Right atrium auricular region (tissue), 2 donors: ENCODE data around the gene DNM3. TPM values are rescaled to one million over a fixed set of nuclear protein-coding genes. Genes with fewer than 3 reads are reported as not detected.
"Not testable (repeated sequence)": the region's sequence is repeated elsewhere in the genome, so short reads cannot be mapped to it uniquely, and the experiment has no call there.

Source experiments
- DNase-seq: peaks from one replicate; pipeline ENCODE4 v3.0.0-alpha.2; 2019; ENCODE audit warnings: low spot score
- H3K27ac ChIP-seq, 2 donors: fragments of 200-600 bp; sonication (generic); 1 replicate in 1 of 2; 2 replicates in 1 of 2; pipeline ENCODE4 v1.5.1; 2016 to 2019
- H3K27me3 ChIP-seq, 2 donors: fragments of 200-600 bp; sonication (generic); one replicate each; pipeline versions ENCODE4 v1.5.1 to v1.6.0; 2017 to 2019
- H3K36me3 ChIP-seq: fragments of 200-600 bp; sonication (generic); one replicate; pipeline ENCODE4 v1.5.1; 2016
- H3K4me1 ChIP-seq, 2 donors: fragments of 200-600 bp; sonication (generic); one replicate each; pipeline versions ENCODE4 v1.5.1 to v1.6.0; 2017 to 2019
- H3K4me3 ChIP-seq, 2 donors: fragments of 200-600 bp; sonication (generic); 1 replicate in 1 of 2; 2 replicates in 1 of 2; pipeline ENCODE4 v1.5.1; 2017 to 2019; ENCODE audit warnings: mild to moderate bottlenecking in 1 of 2, moderate library complexity in 1 of 2
- H3K9me3 ChIP-seq, 2 donors: fragments of 200-600 bp; sonication (generic); one replicate each; pipeline ENCODE4 v1.5.1; 2019
- total RNA-seq, 2 donors: library from RNA; depleted of rRNA; stranded (reverse); fragments of >200 nt; gene quantifications; one replicate each; pipeline ENCODE4 v1.1.0, GENCODE V29; 2016
- TF ChIP-seq, protein P1 (sequence below), 2 donors: fragments of 200-600 bp; sonication (generic); IDR thresholded peaks; one replicate each; pipeline ENCODE4 v1.5.1; 2019; ENCODE audit warnings: antibody characterized with exemption in 2 of 2

The DNM3 gene
- total RNA-seq, 2 donors from 2014 or later, result 1.0 to 1.6 TPM

DNA sequence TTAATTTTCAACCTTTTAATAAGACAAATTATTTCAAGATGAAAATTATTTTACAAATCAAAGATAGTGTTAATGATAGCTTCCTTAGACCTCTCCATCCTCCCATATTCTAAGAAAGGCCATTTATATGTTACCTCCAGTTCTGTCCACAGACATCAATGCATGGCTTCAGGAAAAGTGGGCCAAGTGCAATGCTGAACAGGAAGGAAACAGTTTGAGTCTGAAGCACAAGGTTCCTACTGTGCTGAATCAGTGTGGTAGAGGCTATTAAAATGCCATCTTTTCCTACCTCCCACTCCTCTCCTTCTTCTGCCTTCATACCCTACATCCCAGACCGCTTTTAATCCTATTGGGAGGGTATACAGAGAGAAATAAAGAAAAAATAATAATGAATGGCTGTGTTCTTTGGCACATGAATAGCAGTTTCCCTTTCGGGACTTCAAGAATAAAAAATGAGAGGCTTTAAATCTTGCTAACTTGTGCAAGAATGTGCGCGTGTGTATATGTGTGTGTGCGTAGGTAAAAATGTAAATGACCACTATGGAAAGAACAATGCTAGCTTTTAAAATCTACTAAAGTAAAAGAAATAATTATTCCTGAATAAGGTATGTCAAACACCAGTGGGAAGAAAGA lies 516.6 kb downstream of the DNM3 start:
- TF ChIP-seq, protein P1, sequence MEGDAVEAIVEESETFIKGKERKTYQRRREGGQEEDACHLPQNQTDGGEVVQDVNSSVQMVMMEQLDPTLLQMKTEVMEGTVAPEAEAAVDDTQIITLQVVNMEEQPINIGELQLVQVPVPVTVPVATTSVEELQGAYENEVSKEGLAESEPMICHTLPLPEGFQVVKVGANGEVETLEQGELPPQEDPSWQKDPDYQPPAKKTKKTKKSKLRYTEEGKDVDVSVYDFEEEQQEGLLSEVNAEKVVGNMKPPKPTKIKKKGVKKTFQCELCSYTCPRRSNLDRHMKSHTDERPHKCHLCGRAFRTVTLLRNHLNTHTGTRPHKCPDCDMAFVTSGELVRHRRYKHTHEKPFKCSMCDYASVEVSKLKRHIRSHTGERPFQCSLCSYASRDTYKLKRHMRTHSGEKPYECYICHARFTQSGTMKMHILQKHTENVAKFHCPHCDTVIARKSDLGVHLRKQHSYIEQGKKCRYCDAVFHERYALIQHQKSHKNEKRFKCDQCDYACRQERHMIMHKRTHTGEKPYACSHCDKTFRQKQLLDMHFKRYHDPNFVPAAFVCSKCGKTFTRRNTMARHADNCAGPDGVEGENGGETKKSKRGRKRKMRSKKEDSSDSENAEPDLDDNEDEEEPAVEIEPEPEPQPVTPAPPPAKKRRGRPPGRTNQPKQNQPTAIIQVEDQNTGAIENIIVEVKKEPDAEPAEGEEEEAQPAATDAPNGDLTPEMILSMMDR (IDR thresholded peaks at IDR 0.05), result no peak
- Histone ChIP-seq H3K4me3 (no peak overlapping the region), H3K27me3 (no peaks in the 10 kb centered on the region), H3K36me3 (no peaks in the 10 kb centered on the region), H3K27ac (peak overlapping the region; percentile 69 to 76), H3K4me1 (peaks cover 0 to 38% of the 10 kb centered on the region in 2 donors), H3K9me3 (no peaks in the 10 kb centered on the region)
- DNase-seq, result no peak

DNA sequence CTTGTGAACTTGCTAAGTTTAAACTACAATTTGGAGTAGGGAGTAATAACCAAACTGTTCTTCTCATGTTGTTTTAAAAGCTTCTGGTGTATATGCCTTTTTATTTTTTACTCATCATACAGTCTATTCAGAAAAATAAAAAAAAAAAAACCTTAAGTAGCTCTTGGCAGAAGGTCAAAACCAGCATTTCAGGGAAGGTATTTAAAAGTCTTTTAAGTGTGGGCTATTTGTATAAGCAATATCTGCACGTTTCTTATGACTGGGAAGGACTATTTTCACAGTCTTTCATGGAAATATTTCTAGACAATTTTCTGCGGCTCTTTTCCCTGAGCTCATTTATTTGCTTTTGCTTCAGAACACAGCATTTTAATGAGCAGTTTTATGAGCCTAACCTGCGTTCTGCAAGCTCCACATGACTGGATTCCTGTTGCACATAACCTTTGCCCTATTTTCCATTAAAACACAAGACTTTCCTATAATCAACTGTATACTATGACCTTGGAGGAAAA lies 518.2 kb downstream of the DNM3 start:
- Histone ChIP-seq H3K27ac (peak overlapping the region; percentile 69 to 76), H3K4me3 (no peak overlapping the region), H3K9me3 (no peaks in the 10 kb centered on the region), H3K4me1 (peaks cover 0 to 38% of the 10 kb centered on the region in 2 donors), H3K27me3 (no peaks in the 10 kb centered on the region), H3K36me3 (no peaks in the 10 kb centered on the region)
- DNase-seq, result no peak
- TF ChIP-seq, protein P1 (IDR thresholded peaks at IDR 0.05), result no peak

DNA sequence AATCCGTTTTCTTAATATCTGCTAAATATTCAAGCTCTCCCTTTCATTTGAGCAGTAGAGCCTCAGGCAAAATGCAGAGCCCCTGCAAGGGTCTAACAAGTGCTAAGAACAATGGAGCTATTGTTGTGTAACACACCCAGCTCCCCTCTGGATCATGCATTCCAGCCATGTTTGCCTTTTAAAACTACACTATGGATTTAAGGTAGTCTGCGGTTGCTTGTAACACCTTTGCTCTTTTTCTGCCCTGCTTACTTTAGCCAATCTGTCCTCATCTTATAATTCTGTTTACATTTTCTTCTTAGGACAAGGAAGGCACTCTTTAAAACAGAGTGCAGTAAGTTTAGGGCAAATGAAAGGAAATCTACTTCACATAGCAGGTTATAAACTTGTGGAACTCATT lies 519.2 kb downstream of the DNM3 start:
- no peak overlapping the region for H3K27ac ChIP-seq
- no peaks in the 10 kb centered on the region for H3K9me3 ChIP-seq
- no peak for DNase-seq
- no peak overlapping the region for H3K4me3 ChIP-seq
- no peaks in the 10 kb centered on the region for H3K27me3 ChIP-seq
- TF ChIP-seq, protein P1 (IDR thresholded peaks at IDR 0.05), result no peak
- H3K36me3 ChIP-seq, result no peaks in the 10 kb centered on the region
- H3K4me1 ChIP-seq, result peaks cover 0 to 38% of the 10 kb centered on the region in 2 donors

DNA sequence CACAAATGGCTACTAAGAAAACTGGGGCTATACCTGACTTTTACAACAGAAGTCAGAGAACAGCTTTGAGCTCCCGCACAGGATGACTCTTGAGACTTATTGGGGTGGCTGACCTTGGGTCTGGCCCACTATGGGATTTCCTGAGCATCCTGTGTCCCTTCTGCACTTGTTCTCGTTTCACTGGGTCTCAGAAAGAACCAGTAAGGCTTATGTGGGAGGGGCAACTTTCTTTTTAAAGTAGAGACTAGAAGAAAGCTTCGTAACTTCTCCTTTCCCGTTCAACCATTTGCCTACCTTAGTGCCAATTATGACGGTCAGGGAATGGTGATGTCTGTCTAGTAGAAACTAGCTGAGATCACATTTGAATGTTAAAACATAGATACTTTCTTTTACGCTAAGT lies 519.7 kb downstream of the DNM3 start:
- peaks cover 0 to 2% of the 10 kb centered on the region in 2 donors for H3K9me3 ChIP-seq
- DNase-seq, result no peak
- no peaks in the 10 kb centered on the region for H3K36me3 ChIP-seq
- H3K4me1 ChIP-seq, result peaks cover 0 to 36% of the 10 kb centered on the region in 2 donors
- TF ChIP-seq, protein P1 (IDR thresholded peaks at IDR 0.05), result no peak
- H3K27me3 ChIP-seq, result no peaks in the 10 kb centered on the region
- no peak overlapping the region for H3K4me3 ChIP-seq
- H3K27ac ChIP-seq, result no peak overlapping the region

DNA sequence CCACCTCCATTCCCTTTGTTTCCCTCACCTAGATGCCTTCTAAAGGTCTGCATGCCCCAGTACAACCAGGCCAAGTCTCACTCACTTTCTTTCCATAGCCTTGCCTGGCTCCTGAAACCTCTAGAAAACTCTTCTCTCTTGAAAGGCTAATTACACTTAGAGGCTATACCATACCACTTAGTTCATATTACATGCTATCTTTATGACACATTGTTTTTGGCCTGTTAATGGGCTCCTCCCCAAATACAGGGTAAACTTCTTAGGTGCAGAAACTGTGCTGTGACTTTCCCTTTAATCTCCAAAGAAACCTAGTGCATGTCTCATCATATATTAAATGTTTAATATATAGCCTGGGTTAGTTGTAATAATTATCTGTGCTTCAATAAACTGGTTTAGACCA lies 522.6 kb downstream of the DNM3 start:
- Histone ChIP-seq H3K27ac (no peak overlapping the region), H3K9me3 (peaks cover 0 to 21% of the 10 kb centered on the region in 2 donors), H3K27me3 (no peaks in the 10 kb centered on the region), H3K4me3 (no peak overlapping the region), H3K36me3 (no peaks in the 10 kb centered on the region), H3K4me1 (peaks cover 0 to 11% of the 10 kb centered on the region in 2 donors)
- no peak for DNase-seq
- TF ChIP-seq, protein P1 (IDR thresholded peaks at IDR 0.05), result no peak

DNA sequence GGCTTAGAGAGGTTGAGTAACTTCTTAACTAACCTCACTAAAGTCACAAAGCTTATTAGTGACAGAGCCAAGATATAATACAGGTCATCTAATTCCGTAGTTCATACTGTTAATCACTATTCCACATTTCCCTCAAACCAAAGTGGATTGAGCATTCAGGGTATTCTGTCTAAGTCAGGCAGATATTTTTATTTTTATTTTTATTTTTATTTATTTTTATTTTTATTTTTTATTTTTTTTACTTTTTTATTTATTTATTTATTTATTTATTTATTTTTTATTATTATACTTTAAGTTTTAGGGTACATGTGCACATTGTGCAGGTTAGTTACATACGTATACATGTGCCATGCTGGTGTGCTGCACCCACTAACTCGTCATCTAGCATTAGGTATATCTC lies 530.3 kb downstream of the DNM3 start:
- not testable (repeated sequence) for H3K27me3 ChIP-seq, H3K4me1 ChIP-seq, H3K4me3 ChIP-seq, DNase-seq, H3K36me3 ChIP-seq, H3K27ac ChIP-seq
- H3K9me3 ChIP-seq, result peaks cover 0 to 12% of the 10 kb centered on the region in 2 donors
